ENCODE data around the gene SC5D. TPM values are rescaled to one million over a fixed set of nuclear protein-coding genes. Genes with fewer than 3 reads are reported as not detected.

Gene SC5D
- polyA plus RNA-seq, 2 of the 4 experiments (the other 2 are of a cell fraction), result 18.1 to 28.1 TPM

GRCh38 chr11:121274332-121274991 is 18.1 kb upstream of the SC5D start:
- CTCF ChIA-PET, result no interaction called here
- Histone ChIP-seq H3K4me1 (no peaks in the 10 kb centered on the region), H3K4me3 (no peak overlapping the region), H3K4me2 (no peak overlapping the region), H3K27ac (no peak overlapping the region), H3K9me3 (no peaks in the 10 kb centered on the region)
- no peak for DNase-seq (ENCODE audit: low read depth in 1 of 2, low spot score in 1 of 2)
- no peak for TF ChIP-seq ZC3H11A (IDR thresholded peaks at IDR 0.05)
- no peak for TF ChIP-seq KDM5A (IDR thresholded peaks at IDR 0.05)
- no peak for TF ChIP-seq NFE2L2 (conservative IDR thresholded peaks at IDR 0.05; ENCODE audit: low read length)
- no peak for FAIRE-seq
- ATAC-seq, result no peak
- POLR2A ChIA-PET, result no interaction called here
- WGBS (ENCODE audit: missing lambda C conversion rate), result 31% methylated on average over 4 of the region's 4 CpGs

- WGBS (ENCODE audit: missing lambda C conversion rate), result 85% methylated on average over 3 of the region's 5 CpGs
- TF ChIP-seq ATOH8 (CRISPR knock-in tag; IDR thresholded peaks at IDR 0.05; ENCODE audit: low read depth), result no peak
- TF ChIP-seq HEYL (CRISPR knock-in tag; IDR thresholded peaks at IDR 0.05), result no peak
- no peak for TF ChIP-seq NR3C1 (IDR thresholded peaks at IDR 0.05)
- no peak for TF ChIP-seq CTCF (IDR thresholded peaks at IDR 0.05)
- no peak for TF ChIP-seq RNF2 (IDR thresholded peaks at IDR 0.05; ENCODE audit: borderline replicate concordance, low read depth)
- TF ChIP-seq FOSL2 (IDR thresholded peaks at IDR 0.05), result no peak
- TF ChIP-seq FOSL2 (CRISPR knock-in tag; IDR thresholded peaks at IDR 0.05), result no peak
- no peak for TF ChIP-seq RFX5 (IDR thresholded peaks at IDR 0.05)
- TF ChIP-seq KDM5A (IDR thresholded peaks at IDR 0.05), result no peak
- no peak for TF ChIP-seq TP53 (CRISPR knock-in tag; IDR thresholded peaks at IDR 0.05)
- TF ChIP-seq PBX3 (IDR thresholded peaks at IDR 0.05), result no peak
- no peak for TF ChIP-seq JUN (IDR thresholded peaks at IDR 0.05)
- TF ChIP-seq JUNB (IDR thresholded peaks at IDR 0.05), result no peak
- no peak for TF ChIP-seq FOSB (CRISPR knock-in tag; IDR thresholded peaks at IDR 0.05)
- no peak for TF ChIP-seq CHD2 (IDR thresholded peaks at IDR 0.05; ENCODE audit: low read length, partially characterized antibody)
- FAIRE-seq (no peak), ATAC-seq (no peak), DNase-seq (ENCODE audit: low read depth in 1 of 2, low spot score in 1 of 2) (no peak)
- no peak overlapping the region for H3K27ac ChIP-seq
- H3K4me3 ChIP-seq, result no peak overlapping the region
- ChIA-PET CTCF (interaction anchor here (0.9 to 1.5 kb wide), 2 partner anchors 26 to 31 kb away, joined by 3 read pairs; no protein-coding TSS in a partner anchor), POLR2A (no interaction called here)
- no peaks in the 10 kb centered on the region for H3K9me3 ChIP-seq
- H3K4me1 ChIP-seq, result no peaks in the 10 kb centered on the region
- H3K4me2 ChIP-seq, result no peak overlapping the region
Observed at GRCh38 chr11:121281698-121282097, 10.9 kb upstream of the SC5D start.

GRCh38 chr11:121282386-121282785 is 10.2 kb upstream of the SC5D start:
- TF ChIP-seq ZC3H11A (IDR thresholded peaks at IDR 0.05) (no peak), RAD21 (conservative IDR thresholded peaks at IDR 0.05 in 1 of 2, IDR thresholded peaks at IDR 0.05 in 1 of 2) (no peak), MYC (IDR thresholded peaks at IDR 0.05; ENCODE audit: borderline replicate concordance, low read length) (no peak), FOSB (CRISPR knock-in tag; IDR thresholded peaks at IDR 0.05) (no peak), NFE2L2 (conservative IDR thresholded peaks at IDR 0.05; ENCODE audit: low read length) (no peak), RCOR1 (IDR thresholded peaks at IDR 0.05; ENCODE audit: low read depth, low read length) (no peak), NPAS2 (CRISPR knock-in tag; IDR thresholded peaks at IDR 0.05; ENCODE audit: borderline replicate concordance) (no peak), REST (IDR thresholded peaks at IDR 0.05) (no peak), CHD2 (IDR thresholded peaks at IDR 0.05; ENCODE audit: low read length, partially characterized antibody) (no peak), JUN (IDR thresholded peaks at IDR 0.05) (no peak), FOXS1 (CRISPR knock-in tag; IDR thresholded peaks at IDR 0.05) (no peak)
- POLR2A ChIA-PET, result no interaction called here
- 10% methylated on average over 4 of the region's 4 CpGs for WGBS (ENCODE audit: missing lambda C conversion rate)
- FAIRE-seq (no peak), ATAC-seq (no peak), DNase-seq (ENCODE audit: low read depth in 1 of 2, low spot score in 1 of 2) (no peak)
- no peak overlapping the region for H3K27ac ChIP-seq
- no peak overlapping the region for H3K4me3 ChIP-seq
- H3K4me2 ChIP-seq, result no peak overlapping the region
- no peaks in the 10 kb centered on the region for H3K9me3 ChIP-seq
- CTCF ChIA-PET, result interaction anchor here (0.9 kb wide), 1 partner anchor 32 kb away, joined by 3 read pairs; no protein-coding TSS in a partner anchor
- H3K4me1 ChIP-seq, result no peaks in the 10 kb centered on the region
